Breast epithelium (tissue), 3 donors: ENCODE data around the gene EPM2A.

Experiments used
- CTCF ChIP-seq, 3 donors: fragments of 450-650 bp; IDR thresholded peaks; one replicate each; pipeline ENCODE4 v1.5.1; 2016 to 2017; ENCODE audit warnings: antibody characterized with exemption in 3 of 3, mild to moderate bottlenecking in 3 of 3, moderate library complexity in 3 of 3
- POLR2A ChIP-seq: fragments of 450-650 bp; IDR thresholded peaks from one replicate; pipeline ENCODE4 v1.6.1; 2016; ENCODE audit warnings: antibody characterized with exemption, mild to moderate bottlenecking, moderate library complexity
- POLR2AphosphoS5 ChIP-seq, 3 donors: sonication (generic); formaldehyde crosslinking; IDR thresholded peaks; one replicate each; pipeline ENCODE4 v1.6.1; 2017; ENCODE audit warnings: antibody characterized with exemption in 3 of 3

GRCh38 chr6:145734486-145735355, 599 bp downstream of the EPM2A start:
- TF ChIP-seq CTCF (IDR thresholded peaks at IDR 0.05), result no peak
- no peak for TF ChIP-seq POLR2A
- TF ChIP-seq POLR2AphosphoS5 (IDR thresholded peaks at IDR 0.05), result peak; percentile 53 to 65 (median 61)
